Measurements from ENCODE around the gene NFIC. TPM values are rescaled to one million over a fixed set of nuclear protein-coding genes. Genes with fewer than 3 reads are reported as not detected.

Gene NFIC
- total RNA-seq, 2 experiments from 2014 or later, result 12.6 to 13.1 TPM

- no peaks in the 10 kb centered on the region for H3K9me3 Mint-ChIP-seq
- CTCF ChIA-PET, result interaction anchor here (1.4 kb wide), 1 partner anchor 46 kb away, joined by 4 read pairs; no protein-coding TSS in a partner anchor
- DNase-seq, result no peak
- H3K4me3 Mint-ChIP-seq, result no peak overlapping the region
- H3K27ac Mint-ChIP-seq, result no peak overlapping the region
- no peaks in the 10 kb centered on the region for H3K27me3 Mint-ChIP-seq
- H3K36me3 Mint-ChIP-seq (ENCODE audit: low read depth), result peaks cover 15% of the 10 kb centered on the region
- peaks cover 20% of the 10 kb centered on the region for H3K4me1 Mint-ChIP-seq
- POLR2A ChIA-PET, result no interaction called here
These were observed 152.3 kb downstream of the NFIC start for GRCh38 chr19:3518659-3519058.

Other genes starting within 250 kb of the NFIC start
- 100 to 1,000 TPM; 140 TPM for gene GNA15, start 230.6 kb upstream of the NFIC start, total RNA-seq
- 100 to 1,000 TPM; 275 to 280 TPM for gene S1PR4, start 187.8 kb upstream of the NFIC start, total RNA-seq
- 10 to 100 TPM; 49.6 to 52.0 TPM for gene NCLN, start 180.7 kb upstream of the NFIC start, total RNA-seq
- under 1 TPM; 0.25 to 0.43 TPM for gene CELF5, start 141.9 kb upstream of the NFIC start, total RNA-seq
- not detected for gene SMIM24, start 113.9 kb downstream of the NFIC start, total RNA-seq
- not detected for gene SMIM44, start 116.9 kb downstream of the NFIC start, total RNA-seq
- gene DOHH, start 134.1 kb downstream of the NFIC start, total RNA-seq, result 10 to 100 TPM; 11.1 to 11.8 TPM
- 10 to 100 TPM; 72.2 to 75.6 TPM for gene FZR1, start 139.7 kb downstream of the NFIC start, total RNA-seq
- gene TEKTIP1, start 172.6 kb downstream of the NFIC start, total RNA-seq, result 1 to 10 TPM; 4.3 to 6.6 TPM
- gene MFSD12, start 191.0 kb downstream of the NFIC start, total RNA-seq, result 10 to 100 TPM; 51.4 to 55.1 TPM
- gene HMG20B, start 206.4 kb downstream of the NFIC start, total RNA-seq, result 10 to 100 TPM; 52.9 to 53.4 TPM
- gene GIPC3, start 218.9 kb downstream of the NFIC start, total RNA-seq, result under 1 TPM; 0.15 to 0.20 TPM
- gene TBXA2R, start 240.3 kb downstream of the NFIC start, total RNA-seq, result under 1 TPM; 0.20 to 0.23 TPM